HG03565 (cell line): ENCODE data around the gene RDX.
"Not testable (repeated sequence)": the region's sequence is repeated elsewhere in the genome, so short reads cannot be mapped to it uniquely, and the experiment has no call there.

Experiments used
- ATAC-seq: cut with Tn5 transposase; IDR thresholded peaks from one replicate; pipeline ENCODE4 v1.9.1; 2021; ENCODE audit warnings: mild to moderate bottlenecking, moderate library complexity; ENCODE audit not compliant: unreplicated experiment

The RDX gene

DNA sequence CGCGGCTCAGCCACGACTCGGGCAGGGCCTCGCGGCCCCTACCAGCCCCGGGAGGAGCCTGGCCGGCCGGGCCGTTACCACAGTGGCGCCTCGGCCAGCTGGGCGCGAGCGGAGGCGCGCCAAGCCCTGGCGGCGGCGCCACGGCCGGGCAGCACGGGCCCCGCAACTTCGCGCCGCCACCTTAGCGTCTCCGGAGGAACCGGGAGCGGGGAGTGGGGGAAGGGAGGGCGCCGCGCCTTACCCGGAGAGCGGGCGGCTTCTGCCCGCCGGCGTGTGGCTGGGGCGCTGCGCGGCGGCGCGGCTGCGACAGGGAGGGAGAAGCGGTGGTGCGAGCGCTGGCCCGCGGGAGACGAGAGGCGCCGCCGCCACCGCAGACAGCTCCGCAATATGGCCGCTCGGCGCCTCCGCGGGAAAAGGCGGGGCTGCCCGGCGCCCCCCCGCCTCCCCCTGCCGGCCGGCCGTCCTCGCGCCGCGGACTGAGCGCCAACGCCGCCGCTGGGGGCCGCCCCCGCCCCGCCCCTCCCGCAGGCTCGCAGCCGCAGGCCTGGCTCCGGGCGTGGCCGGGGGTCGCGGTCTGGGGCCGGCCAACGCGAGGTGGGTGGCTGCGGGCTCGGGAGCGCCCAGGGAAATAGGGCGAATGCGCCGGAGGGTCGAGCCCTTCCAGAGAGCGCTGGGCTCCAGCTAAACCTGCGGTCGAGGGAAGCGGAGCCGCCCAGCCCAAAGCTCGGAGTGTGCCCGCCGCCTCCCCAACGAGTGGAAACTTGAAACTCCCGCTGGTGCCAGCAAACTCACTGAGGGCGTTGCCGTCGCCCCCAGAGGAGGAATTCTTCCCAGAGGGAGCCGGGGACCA, at the start of gene RDX:
Gene RDX (minus strand): TSS at position 389 of the 850 bp plus-strand sequence. CDS start 16,922 bp downstream, outside the sequence.
- ATAC-seq: peak; percentile 48

DNA sequence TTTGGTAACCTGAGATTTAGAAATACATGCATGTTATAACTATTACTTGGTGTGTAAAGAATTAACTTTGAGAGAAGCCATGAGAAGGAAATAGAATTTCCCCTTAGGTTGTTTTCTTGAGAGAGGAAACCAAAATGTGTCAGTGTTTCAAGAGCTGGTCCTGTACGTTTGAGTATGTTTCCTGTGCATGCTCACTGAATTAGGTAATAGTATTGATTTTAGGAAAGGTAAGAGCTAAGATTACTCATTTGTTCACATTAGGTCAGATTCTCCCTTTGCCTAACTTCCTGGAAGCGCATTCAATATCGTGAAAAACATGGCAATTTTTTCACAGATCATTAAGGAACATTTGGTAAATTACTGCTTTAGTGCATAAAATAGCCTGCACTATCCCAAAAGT, 49.3 kb upstream of the RDX start:
- peak; percentile 43 for ATAC-seq

DNA sequence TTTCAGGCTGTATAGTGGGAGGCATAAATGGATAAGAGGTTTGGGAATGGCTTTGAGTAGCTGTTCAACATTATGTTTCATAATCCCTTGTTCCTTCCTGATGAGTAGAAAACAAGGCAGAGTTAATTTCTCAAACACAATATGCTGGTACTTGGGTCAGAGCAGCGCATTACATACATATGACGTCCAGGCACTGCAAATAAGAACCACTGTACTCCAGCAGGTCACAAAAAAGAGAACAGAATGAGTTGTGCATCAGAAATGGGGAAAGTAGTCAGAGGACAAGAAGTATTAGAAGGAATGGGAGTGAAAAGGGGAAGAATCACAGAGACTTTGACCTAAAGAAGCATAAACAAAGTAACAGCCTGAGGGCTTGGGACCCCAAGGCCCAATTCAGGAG, 44.0 kb upstream of the RDX start:
- no peak for ATAC-seq

DNA sequence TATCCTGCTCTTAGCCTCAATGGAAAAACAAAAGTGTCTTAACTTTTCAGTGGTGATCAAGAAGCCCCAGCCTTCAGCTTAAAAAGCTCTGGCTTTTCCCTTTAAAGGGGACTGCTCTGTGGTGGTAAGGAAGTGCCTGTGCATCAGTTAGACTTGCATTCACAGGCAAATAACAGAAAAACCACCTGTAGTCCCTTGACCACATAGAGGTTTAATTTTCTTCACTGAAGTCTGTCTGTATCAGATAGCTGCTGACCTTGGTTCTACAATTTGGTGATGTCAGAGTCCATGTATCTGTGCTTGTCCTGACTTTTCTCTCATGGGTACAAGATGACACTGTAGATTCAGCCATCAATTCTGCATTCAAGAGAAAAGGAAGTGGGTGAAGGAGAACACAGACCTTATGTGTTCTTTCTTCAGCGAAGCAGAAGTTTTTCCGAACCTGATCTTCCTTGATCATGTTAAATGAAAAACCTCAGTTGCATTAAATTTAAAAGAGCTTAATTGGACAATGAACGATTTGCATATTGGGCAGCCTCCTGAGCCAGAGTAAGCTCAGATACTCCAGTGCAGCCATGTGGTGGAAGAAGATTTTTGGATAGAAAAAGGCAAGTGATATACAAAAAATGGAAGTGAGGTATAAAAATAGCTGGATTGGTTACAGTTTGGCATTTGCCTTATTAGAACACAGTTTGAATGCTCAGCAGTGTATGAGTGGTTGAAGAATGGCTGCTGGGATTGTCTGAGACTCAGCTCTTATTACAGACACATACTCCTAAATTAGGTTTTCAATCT, 43.2 kb upstream of the RDX start:
- no peak for ATAC-seq

DNA sequence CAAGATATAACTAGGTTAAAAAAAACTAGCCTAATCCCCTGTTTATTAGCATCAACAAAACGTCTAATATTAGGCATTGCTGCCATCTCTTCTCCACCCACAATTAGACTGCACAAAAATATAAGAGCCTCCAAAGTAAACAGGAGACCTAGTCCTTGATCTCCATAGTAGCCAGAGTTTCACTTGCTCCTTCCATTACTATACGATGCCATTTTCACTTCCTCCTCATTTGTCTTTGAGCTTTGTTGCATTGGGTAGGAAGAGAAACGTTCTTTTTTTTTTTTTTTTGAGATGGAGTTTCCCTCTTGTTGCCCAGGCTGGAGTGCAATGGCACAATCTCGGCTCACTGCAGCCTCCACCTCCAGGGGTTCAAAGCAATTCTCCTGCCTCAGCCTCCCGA, 42.3 kb upstream of the RDX start:
- no peak for ATAC-seq

DNA sequence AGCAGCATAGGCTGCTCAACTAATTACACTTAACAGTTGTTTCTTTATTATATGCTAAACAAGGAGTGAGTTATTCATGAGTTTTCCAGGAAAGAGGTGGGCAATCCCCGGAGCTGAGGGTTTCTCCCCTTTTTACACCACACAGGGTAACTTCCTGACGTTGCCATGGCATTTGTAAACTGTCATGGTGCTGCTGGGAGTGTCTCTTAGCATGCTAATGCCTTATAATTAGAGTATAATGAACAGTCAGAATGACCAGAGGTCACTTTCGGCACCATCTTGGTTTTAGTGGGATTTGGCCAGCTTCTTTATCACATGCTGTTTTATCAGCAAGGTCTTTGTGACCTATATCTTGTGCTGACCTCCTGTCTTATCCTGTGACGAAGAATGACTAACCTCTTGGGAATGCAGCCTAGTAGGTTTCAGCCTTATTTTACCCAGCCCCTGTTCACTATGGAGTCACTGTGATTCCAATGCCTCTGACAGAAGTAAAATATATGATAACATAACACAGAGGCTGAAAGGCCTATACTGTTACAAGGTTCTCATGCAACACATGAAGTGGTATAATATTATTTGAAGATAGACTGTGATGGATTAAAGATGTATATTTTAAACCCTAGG, 41.3 kb upstream of the RDX start:
- no peak for ATAC-seq

DNA sequence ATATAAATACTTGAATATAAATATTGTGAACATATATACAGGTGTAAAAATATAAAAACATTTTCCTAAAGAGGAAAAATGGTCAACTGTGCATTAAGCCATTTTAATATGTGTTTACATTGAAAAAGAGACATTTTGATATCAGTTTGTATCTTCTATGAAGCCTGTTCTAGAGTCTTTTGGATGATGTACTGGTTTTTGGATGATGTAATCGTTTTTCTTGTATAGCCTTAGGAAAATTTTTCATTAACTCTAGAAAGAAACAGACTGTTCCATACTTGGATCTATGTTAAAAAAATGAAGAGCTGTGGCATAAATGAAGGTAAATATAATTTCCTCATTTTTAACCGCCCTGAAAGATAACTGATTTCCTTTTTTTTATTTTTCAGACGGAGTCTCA, 39.6 kb upstream of the RDX start:
- ATAC-seq: no peak

DNA sequence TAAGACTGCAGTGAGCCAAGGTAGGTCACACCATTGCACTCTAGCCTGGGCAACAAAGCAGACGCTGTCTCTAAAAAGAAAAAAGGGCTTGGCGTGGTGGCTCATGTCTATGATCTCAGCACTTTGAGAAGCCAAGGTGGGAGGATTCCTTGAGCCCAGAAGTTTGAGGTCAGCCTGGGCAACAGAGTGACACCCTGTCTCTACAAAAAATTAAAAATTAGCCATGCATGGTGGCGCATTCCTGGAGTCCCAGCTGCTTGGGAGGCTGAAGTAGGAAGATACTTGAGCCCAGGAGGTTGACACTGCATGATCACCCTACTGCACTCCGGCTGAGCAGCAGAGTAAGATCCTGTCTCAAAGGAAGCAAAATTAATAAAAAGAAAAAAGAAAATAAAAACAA, 38.9 kb upstream of the RDX start:
- ATAC-seq: no peak

DNA sequence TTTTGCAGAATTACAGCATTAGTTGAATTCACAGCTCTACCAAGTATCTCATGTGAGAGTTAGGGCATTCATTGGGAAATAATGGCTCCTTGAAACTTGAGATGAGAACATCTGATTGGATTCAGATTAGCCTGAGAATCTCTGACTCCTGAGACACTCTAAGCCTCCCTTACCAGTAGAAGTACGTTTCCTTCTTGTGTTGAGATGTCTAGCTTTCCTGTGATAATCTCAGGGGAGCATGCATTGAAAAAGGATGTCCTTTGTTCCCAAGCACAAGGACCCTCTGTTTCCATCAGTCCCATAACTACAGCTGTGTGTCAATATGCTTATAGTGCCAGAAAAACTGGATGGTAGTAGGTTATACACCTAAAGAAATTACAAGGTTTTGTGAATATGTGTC, 35.2 kb upstream of the RDX start:
- ATAC-seq: no peak

DNA sequence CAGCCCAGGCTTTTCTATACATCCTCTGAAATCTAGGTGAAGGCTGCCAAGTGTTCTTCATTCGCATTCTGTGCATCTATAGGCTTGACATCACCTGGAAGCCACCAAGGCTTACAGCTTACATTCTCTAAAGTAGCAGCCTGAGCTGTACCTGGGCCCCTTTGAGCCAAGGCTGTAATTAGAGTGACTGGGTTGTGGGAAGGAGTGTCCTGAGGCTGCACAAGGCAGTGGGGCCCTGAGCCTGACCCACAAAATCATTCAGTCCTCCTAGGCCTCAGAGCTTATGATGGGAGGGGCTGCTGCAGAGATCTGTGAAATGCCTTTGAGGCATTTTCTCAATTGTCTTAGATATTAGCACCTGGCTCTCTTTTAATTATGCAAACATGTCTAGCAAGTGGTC, 33.0 kb upstream of the RDX start:
- no peak for ATAC-seq

DNA sequence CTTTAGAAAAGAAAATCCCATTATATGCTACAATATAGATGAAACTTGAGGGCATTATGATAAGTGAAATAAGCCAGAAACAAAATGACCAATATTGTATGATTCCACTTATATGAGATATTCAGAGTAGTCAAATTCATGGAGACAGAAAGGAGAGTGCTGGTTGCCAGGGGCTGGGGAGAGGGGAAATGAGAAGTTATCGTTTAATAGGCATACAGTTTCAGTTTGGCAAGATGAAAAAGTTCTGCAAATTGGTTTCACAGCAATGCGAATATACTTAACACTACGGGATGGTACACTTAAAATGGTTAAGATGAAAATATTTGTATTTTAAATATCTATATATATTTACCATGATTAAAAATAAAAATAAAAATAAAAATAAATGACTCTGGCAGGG, 31.1 kb upstream of the RDX start:
- no peak for ATAC-seq

DNA sequence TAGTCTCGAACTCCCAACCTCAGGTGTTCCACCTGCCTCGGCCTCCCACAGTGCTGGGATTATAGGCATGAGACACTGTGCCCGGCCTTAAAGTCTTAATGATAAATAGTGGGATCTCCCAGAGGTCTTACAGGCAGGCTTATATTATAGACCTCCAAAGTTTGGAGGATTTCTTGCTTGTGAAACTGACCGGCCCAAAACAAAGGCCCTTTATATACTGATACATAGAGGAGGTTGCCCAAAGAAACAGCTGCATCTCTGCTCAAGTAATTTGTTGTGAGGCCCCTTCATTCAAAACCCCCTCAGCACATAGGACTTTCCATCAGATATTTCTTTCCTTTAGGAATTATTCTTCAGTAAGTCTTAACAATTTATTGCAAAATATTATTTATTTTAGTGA, 27.4 kb upstream of the RDX start:
- no peak for ATAC-seq

DNA sequence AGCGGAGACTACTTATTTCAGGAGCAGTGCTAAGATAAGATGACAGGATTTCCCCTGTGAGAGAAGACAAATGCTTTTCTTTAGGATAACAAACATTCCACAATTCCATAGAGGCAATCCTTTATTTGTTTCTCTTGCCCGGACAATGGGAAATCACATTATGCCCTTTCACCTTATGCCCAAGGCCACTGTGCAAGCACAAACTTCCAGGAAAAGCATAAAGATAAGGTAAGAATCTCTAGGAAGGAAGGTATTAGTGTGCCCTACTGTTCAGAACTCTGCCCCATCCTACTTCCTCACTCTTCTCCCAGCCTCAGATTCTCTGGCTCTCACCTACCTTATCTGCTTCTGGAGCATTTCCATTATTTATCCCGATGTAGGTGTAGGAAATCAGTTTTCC, 23.1 kb upstream of the RDX start:
- no peak for ATAC-seq

DNA sequence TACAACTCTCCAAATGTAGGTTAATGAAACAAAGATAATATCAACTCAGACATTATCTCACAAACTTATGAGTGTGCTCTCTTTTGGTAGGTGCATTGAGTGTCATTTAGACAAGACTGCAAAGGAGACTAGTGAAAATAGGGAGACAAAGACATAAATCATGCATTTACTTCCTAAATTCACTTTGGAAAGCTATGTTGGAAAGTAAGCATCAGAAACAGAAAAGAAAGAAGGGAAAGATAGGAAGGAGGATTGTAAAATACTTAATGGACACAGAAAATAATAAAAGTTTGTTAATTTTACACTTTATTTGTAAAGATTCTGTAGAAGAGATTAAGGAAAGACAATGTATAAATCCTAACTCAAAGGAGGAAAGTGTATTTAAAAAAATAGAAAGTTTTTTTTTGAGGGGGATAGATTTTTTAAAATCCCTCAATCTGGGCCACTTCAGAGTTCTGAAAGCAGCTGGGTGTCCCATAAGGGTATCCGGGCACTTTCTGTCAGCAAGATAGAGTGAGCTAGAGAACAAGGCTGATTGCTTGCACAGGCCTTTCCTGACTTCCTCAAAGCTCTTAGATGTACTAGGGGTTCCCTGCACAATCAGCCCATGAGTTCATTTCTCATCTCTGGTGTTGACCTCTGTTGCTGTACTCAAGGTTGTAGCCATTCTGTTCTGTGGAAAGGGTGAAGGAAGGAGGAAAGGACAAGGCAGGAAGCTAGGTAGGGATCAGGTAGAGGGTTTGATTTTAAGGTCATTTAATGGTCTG, 22.4 kb upstream of the RDX start:
- ATAC-seq: no peak

DNA sequence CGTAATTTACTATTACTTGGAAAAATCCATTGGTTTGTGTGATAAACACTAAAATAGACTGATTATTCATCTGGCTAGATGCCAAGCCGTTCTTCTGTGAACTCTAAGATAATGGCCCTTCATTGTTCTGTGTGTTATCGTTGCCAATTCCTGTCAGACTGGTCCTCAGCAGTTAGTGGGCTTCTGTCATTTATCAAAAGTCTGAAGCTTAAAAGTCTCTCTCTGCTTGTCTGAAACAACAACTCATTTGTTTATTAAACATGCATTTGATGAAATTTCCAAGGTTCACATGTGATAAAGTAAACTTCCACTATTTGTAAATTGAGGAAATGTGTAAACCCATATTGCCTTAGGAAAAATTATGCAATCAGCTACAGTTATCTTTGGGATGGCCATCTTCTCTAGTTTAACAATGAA, 21.1 kb upstream of the RDX start:
- ATAC-seq: no peak

DNA sequence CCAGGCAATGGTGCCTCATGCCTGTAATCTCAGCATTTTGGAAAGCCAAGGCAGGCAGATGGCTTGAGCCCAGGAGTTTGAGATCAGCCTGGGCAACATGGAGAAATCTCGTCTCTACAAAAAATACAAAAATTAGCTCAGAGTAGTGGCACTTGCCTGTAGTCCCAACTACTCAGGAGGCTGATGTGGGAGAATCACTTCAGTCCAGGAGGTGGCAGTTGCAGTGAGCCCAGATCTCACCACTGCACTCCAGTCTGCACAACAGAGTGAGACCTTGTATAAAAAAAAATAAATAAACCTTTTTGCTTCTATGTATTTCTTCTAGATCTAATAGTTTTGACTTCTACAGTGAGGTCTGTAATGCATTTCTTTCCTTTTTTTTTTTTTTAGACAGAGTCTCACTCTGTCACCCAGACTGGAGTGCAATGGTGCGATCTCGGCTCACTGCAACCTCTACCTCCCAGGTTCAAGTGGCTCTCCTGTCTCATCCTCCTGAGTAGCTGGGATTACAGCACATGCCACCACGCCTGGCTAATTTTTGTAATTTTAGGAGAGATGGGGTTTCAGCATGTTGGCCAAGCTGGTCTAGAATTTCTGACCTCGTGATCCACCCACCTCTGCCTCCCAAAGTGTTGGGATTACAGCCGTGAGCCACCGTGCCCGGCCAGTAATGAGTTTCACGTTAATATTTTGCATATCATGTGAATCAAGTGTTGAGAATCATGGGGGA, 18.1 kb upstream of the RDX start:
- ATAC-seq: no peak

DNA sequence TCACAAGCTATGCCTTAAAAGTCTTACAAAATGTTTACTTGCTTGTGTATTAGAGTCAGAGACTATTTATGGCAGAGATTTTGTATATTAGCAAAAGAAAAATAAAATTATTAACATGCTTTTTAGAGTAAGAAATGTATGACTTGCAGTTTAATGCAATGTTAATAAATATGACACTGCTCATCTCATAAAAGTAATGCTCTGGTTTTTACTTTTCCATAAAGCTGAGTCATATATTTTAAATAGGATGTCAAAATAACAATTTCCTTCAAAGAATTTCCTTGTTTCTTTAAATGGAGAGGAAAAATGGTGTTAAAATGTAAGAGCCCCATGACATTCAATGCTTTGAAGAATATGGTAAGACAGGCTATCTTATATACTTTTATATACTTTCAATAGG, 16.3 kb upstream of the RDX start:
- no peak for ATAC-seq

DNA sequence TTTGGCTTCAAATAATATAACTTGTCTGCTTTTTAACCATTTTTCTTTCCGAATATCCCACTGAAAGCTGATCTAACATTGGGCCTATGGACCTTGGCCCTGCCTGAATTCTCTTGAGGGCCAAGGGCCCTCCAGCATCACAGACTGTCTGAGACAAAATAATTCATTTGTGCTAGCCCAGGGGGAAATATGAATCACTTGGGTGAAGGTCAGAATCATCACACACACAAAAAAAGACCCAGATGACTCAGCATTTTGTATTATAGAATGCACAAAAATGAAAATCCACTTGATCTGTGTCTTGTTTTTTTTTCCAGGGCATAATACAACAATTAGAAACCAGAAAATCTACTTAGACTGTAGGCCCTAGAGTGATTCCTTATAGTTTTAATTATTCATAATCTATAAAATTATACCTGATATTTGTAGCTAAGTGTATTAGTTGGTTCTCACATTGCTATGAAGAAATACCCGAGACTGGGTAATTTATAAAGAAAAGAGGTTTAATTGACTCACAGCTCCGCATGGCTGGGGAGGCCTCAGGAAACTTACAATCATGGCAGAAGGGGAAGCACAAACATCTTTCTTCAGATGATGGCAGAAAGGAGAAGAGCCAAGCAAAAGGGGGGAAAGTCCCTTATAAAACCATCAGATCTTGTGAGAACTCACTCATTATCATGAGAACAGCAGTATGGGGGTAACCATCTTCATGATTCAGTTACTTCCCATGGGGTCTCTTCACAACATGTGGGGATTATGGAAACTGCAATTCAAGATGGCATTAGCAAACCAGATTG, 15.6 kb upstream of the RDX start:
- no peak for ATAC-seq

DNA sequence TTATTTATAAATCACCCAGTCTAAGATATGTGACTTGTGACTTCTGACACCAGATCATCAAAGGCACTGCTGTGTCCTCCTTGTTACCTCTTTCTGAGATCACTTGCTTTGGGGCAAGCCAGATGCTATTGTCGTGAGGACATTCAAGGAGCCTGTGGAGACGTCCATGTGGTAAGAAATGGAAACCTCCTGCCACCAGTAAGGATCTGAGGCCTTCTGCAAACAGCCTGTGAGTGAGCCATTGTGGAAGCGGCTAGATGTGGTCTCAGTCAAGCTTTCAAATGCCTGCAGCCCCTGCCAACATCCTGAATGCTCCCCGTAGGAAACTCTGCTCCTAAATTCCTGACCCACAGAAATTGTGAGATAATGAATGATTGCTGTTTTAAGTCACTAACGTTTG, 11.7 kb upstream of the RDX start:
- ATAC-seq: no peak

DNA sequence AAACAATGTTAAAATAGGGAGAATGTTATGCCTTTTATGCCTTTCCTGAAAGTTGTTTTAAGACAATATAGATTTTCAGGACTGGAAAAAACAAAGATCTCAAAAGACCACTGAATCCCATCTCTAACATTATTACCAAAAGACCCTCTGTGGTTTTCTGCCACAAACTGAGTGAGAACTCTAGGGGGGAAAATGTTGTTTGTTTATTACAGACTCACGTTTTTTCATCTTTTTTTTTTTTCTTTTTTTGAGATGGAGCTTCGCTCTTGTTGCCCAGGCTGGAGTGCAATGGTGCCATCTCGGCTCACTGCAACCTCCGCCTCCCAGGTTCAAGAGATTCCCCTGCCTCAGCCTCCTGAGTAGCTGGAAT, 9.6 kb upstream of the RDX start:
- ATAC-seq: not testable (repeated sequence)
